Spleen (tissue), 11 donors: ENCODE results near the gene DCBLD1. TPM values are rescaled to one million over a fixed set of nuclear protein-coding genes. Genes with fewer than 3 reads are reported as not detected.

Experiments used
- DNase-seq: peaks from one replicate; pipeline ENCODE4 v3.0.0-alpha.2; 2020
- H3K27ac ChIP-seq, 8 donors: fragments of 200-600 bp; sonication (generic) in 7 of 8; 1 replicate in 4 of 8; 2 replicates in 4 of 8; pipeline versions ENCODE4 v1.5.0 to v1.8.0; 2016 to 2021; ENCODE audit warnings: inconsistent platforms in 4 of 8, mild to moderate bottlenecking in 4 of 8, moderate library complexity in 1 of 8
- H3K27me3 ChIP-seq, 7 donors: fragments of 200-600 bp; sonication (generic) in 6 of 7; replicated peaks in 1 of 7; 1 replicate in 4 of 7; 2 replicates in 3 of 7; pipeline versions ENCODE4 v1.5.0 to v1.8.0; 2016 to 2021; ENCODE audit warnings: inconsistent platforms in 3 of 7, mild to moderate bottlenecking in 1 of 7
- H3K36me3 ChIP-seq, 6 donors: fragments of 200-600 bp; sonication (generic) in 5 of 6; 1 replicate in 4 of 6; 2 replicates in 2 of 6; pipeline versions ENCODE4 v1.5.0 to v1.8.0; 2016 to 2021; ENCODE audit warnings: inconsistent platforms in 2 of 6
- H3K4me1 ChIP-seq, 6 donors: fragments of 200-600 bp; sonication (generic) in 5 of 6; 1 replicate in 3 of 6; 2 replicates in 3 of 6; pipeline versions ENCODE4 v1.5.0 to v1.8.0; 2016 to 2021; ENCODE audit warnings: inconsistent platforms in 3 of 6
- H3K4me3 ChIP-seq, 8 donors: fragments of 200-600 bp; sonication (generic) in 7 of 8; 1 replicate in 4 of 8; 2 replicates in 4 of 8; pipeline versions ENCODE4 v1.5.0 to v1.8.0; 2016 to 2021; ENCODE audit warnings: inconsistent platforms in 4 of 8, mild to moderate bottlenecking in 4 of 8, moderate library complexity in 2 of 8
- H3K9me3 ChIP-seq, 8 donors: fragments of 200-600 bp; sonication (generic) in 7 of 8; 1 replicate in 4 of 8; 2 replicates in 4 of 8; pipeline versions ENCODE4 v1.5.0 to v1.8.0; 2016 to 2021; ENCODE audit warnings: inconsistent platforms in 4 of 8
- CTCF ChIP-seq, 11 experiments: fragments of 200-600 bp in 7 of 11; fragments of 450-650 bp in 4 of 11; sonication (generic) in 4 of 11; IDR thresholded peaks in 8 of 11; conservative IDR thresholded peaks in 3 of 11; 1 replicate in 7 of 11; 2 replicates in 4 of 11; pipeline versions ENCODE4 v1.4.0 to v1.8.0; 2016 to 2021; ENCODE audit warnings: antibody characterized with exemption in 11 of 11, inconsistent platforms in 4 of 11, mild to moderate bottlenecking in 1 of 11
- POLR2A ChIP-seq, 3 donors: fragments of 450-650 bp; IDR thresholded peaks; one replicate each; pipeline ENCODE4 v1.5.1; 2017; ENCODE audit warnings: antibody characterized with exemption in 3 of 3, mild to moderate bottlenecking in 1 of 3
- POLR2AphosphoS5 ChIP-seq, 3 donors: sonication (generic); formaldehyde crosslinking; IDR thresholded peaks; one replicate each; pipeline ENCODE4 v1.5.1; 2017; ENCODE audit warnings: antibody characterized with exemption in 3 of 3
- WGBS, 5 donors: extraction: QIAGEN DNeasy Blood & Tissue Kit in 3 of 5; methylation state at CpG; one replicate each; pipeline versions ENCODE4 v1.1.5 to v1.1.7; 2013 to 2018; 5-methylcytosine and 5-hydroxymethylcytosine counted together
- intact Hi-C: fragments of 100-400 bp; cut with DNase I; formaldehyde crosslinking; loops from one replicate; pipeline ENCODE4 v1.15.0; 2023; ENCODE audit warnings: low total_unique reads
- polyA plus RNA-seq, 3 donors: library from polyadenylated mRNA; stranded (reverse); fragments of 200-250 nt; gene quantifications; one replicate each; pipeline ENCODE4 v1.2.1, GENCODE V29; 2013
- total RNA-seq, 7 donors: library from RNA; depleted of rRNA in 3 of 7; stranded (reverse); fragments of >200 nt in 3 of 7; fragmentation: NEBNext Ultra II Directional in 4 of 7; extraction: Animal tissue kit (Norgen Biotek cat#: 25700) in 4 of 7; gene quantifications; one replicate each; pipeline versions ENCODE4 v1.1.0 to v1.2.1, GENCODE V29; 2016 to 2021
- donor health status: healthy with polysubstance abuse.
- donor health status: DM: no; HTN: no; CAD: no; lungs with moderate emphysema.
- donor health status: DM: no; HTN: no; CAD: no.
- donor health status: Bipolar disorder and iron deficiency.
- donor health status: healthy.
- donor health status: DM: no; HTN: no; CAD: no.
- donor health status: DM: yes; HTN: yes; CAD: no.

The DCBLD1 gene
- total and polyA plus RNA-seq, 10 donors, result 2.0 to 16.7 (median 7.1) TPM

GRCh38 chr6:117590447-117590846 is 108.0 kb downstream of the DCBLD1 start:
- no peak overlapping the region for H3K27ac ChIP-seq
- no peak for DNase-seq
- H3K27me3 ChIP-seq, result no peaks in the 10 kb centered on the region
- H3K9me3 ChIP-seq, result no peaks in the 10 kb centered on the region
- TF ChIP-seq POLR2A (IDR thresholded peaks at IDR 0.05), result no peak
- TF ChIP-seq POLR2AphosphoS5 (IDR thresholded peaks at IDR 0.05), result no peak
- no peak for TF ChIP-seq CTCF (IDR thresholded peaks at IDR 0.05 in 8 of 11, conservative IDR thresholded peaks at IDR 0.05 in 3 of 11)
- no peak overlapping the region for H3K4me3 ChIP-seq
- intact Hi-C loops, result no loop called here
- H3K36me3 ChIP-seq, result peaks cover 0 to 37% (median 15%) of the 10 kb centered on the region in 6 donors
- H3K4me1 ChIP-seq, result peaks cover 0 to 14% (median 0%) of the 10 kb centered on the region in 6 donors
- WGBS, 5 donors, result 75 to 96% (median 94%) methylated on average over 5 of the region's 5 CpGs

GRCh38 chr6:117591405-117591804 is 108.9 kb downstream of the DCBLD1 start:
- DNase-seq, result no peak
- TF ChIP-seq POLR2AphosphoS5 (IDR thresholded peaks at IDR 0.05) (no peak), POLR2A (IDR thresholded peaks at IDR 0.05) (no peak), CTCF (IDR thresholded peaks at IDR 0.05 in 8 of 11, conservative IDR thresholded peaks at IDR 0.05 in 3 of 11) (no peak)
- Histone ChIP-seq H3K4me3 (no peak overlapping the region), H3K9me3 (no peaks in the 10 kb centered on the region), H3K27me3 (no peaks in the 10 kb centered on the region), H3K36me3 (peaks cover 0 to 37% (median 15%) of the 10 kb centered on the region in 6 donors), H3K4me1 (peaks cover 0 to 14% (median 0%) of the 10 kb centered on the region in 6 donors), H3K27ac (no peak overlapping the region)
- 90 to 96% (median 90%) methylated on average over 3 of the region's 3 CpGs for WGBS, 5 donors
- intact Hi-C loops, result no loop called here

GRCh38 chr6:117592983-117593759 is 110.7 kb downstream of the DCBLD1 start:
- H3K9me3 ChIP-seq, result peaks cover 0 to 6% (median 0%) of the 10 kb centered on the region in 8 donors
- H3K36me3 ChIP-seq, result peaks cover 0 to 40% (median 15%) of the 10 kb centered on the region in 6 donors
- no peak for DNase-seq
- WGBS, 5 donors, result 89 to 96% (median 92%) methylated on average over 3 of the region's 3 CpGs
- peaks cover 0 to 14% (median 1%) of the 10 kb centered on the region in 6 donors for H3K4me1 ChIP-seq
- no peak overlapping the region for H3K4me3 ChIP-seq
- no peaks in the 10 kb centered on the region for H3K27me3 ChIP-seq
- intact Hi-C loops, result no loop called here
- H3K27ac ChIP-seq, result no peak overlapping the region
- no peak for TF ChIP-seq POLR2A (IDR thresholded peaks at IDR 0.05)
- TF ChIP-seq CTCF (IDR thresholded peaks at IDR 0.05 in 8 of 11, conservative IDR thresholded peaks at IDR 0.05 in 3 of 11), result no peak
- TF ChIP-seq POLR2AphosphoS5 (IDR thresholded peaks at IDR 0.05), result no peak

- DNase-seq, result no peak
- intact Hi-C loops, result no loop called here
- TF ChIP-seq POLR2A (IDR thresholded peaks at IDR 0.05) (no peak), POLR2AphosphoS5 (IDR thresholded peaks at IDR 0.05) (no peak), CTCF (IDR thresholded peaks at IDR 0.05 in 8 of 11, conservative IDR thresholded peaks at IDR 0.05 in 3 of 11) (no peak)
- Histone ChIP-seq H3K27ac (no peak overlapping the region), H3K4me1 (peaks cover 7 to 36% (median 22%) of the 10 kb centered on the region in 6 donors), H3K27me3 (no peaks in the 10 kb centered on the region), H3K4me3 (no peak overlapping the region), H3K36me3 (peaks cover 0 to 27% (median 3%) of the 10 kb centered on the region in 6 donors), H3K9me3 (peaks cover 0 to 6% (median 0%) of the 10 kb centered on the region in 8 donors)
- WGBS, 5 donors, result 95 to 99% (median 98%) methylated on average over 2 of the region's 2 CpGs
Measured at GRCh38 chr6:117595099-117595923, 112.8 kb downstream of the DCBLD1 start.
